OCI-LY1 (cell line): ENCODE results near the gene APLP2.
"Not testable (repeated sequence)": the region's sequence is repeated elsewhere in the genome, so short reads cannot be mapped to it uniquely, and the experiment has no call there.

Experiments used
- H2AFZ ChIP-seq: fragments of 200-600 bp; sonication (generic), shearing (Covaris generic); 2 replicates; pipeline ENCODE4 v1.6.0; 2014; ENCODE audit warnings: antibody characterized with exemption, mild to moderate bottlenecking, low read length
- H3F3A ChIP-seq: fragments of 200-600 bp; sonication (generic), shearing (Covaris generic); 2 replicates; pipeline ENCODE4 v1.6.0; 2014; ENCODE audit warnings: mild to moderate bottlenecking, antibody characterized with exemption, low read length, moderate library complexity; ENCODE audit not compliant: insufficient read depth
- H3K27ac ChIP-seq: fragments of 200-600 bp; sonication (generic); 2 replicates; pipeline ENCODE4 v1.5.1; 2014; ENCODE audit warnings: low read length, mixed run types, mild to moderate bottlenecking, low read depth; ENCODE audit not compliant: poor library complexity, severe bottlenecking
- H3K27me3 ChIP-seq: fragments of 200-600 bp; sonication (generic); 2 replicates; pipeline ENCODE4 v1.6.0; 2014; ENCODE audit warnings: antibody characterized with exemption, mild to moderate bottlenecking, low read length, moderate library complexity; ENCODE audit not compliant: insufficient read depth
- H3K36me3 ChIP-seq: fragments of 200-600 bp; sonication (generic); 2 replicates; pipeline ENCODE4 v1.6.1; 2014; ENCODE audit warnings: mild to moderate bottlenecking, antibody characterized with exemption, low read length, moderate library complexity, mixed read lengths; ENCODE audit not compliant: insufficient read depth
- H3K4me1 ChIP-seq: fragments of 200-600 bp; sonication (generic); 2 replicates; pipeline ENCODE4 v1.5.1; 2014; ENCODE audit warnings: mild to moderate bottlenecking, low read length, moderate library complexity; ENCODE audit not compliant: insufficient read depth, severe bottlenecking
- H3K4me2 ChIP-seq: fragments of 200-600 bp; sonication (generic), shearing (Covaris generic); 2 replicates; pipeline ENCODE4 v1.6.1; 2014; ENCODE audit warnings: low read length
- H3K4me3 ChIP-seq: fragments of 200-600 bp; sonication (generic); 2 replicates; pipeline ENCODE4 v1.5.1; 2014; ENCODE audit warnings: low read length, low read depth, mild to moderate bottlenecking, mixed read lengths; ENCODE audit not compliant: poor library complexity, severe bottlenecking
- H3K79me2 ChIP-seq: fragments of 200-600 bp; shearing (Covaris generic); 2 replicates; pipeline ENCODE4 v1.6.1; 2016; ENCODE audit warnings: mixed run types, low read length, mixed read lengths; ENCODE audit not compliant: insufficient read depth
- H3K9ac ChIP-seq: fragments of 200-600 bp; sonication (generic), shearing (Covaris generic); 2 replicates; pipeline ENCODE4 v1.6.1; 2014; ENCODE audit warnings: mild to moderate bottlenecking, low read length, mixed read lengths
- H3K9me2 ChIP-seq: fragments of 200-600 bp; sonication (generic), shearing (Covaris generic); 2 replicates; pipeline ENCODE4 v1.6.1; 2014; ENCODE audit warnings: low read depth, mild to moderate bottlenecking, low read length, mixed read lengths
- H3K9me3 ChIP-seq: fragments of 200-600 bp; shearing (Covaris generic); 2 replicates; pipeline ENCODE4 v1.6.1; 2014; ENCODE audit warnings: low read length, mixed read lengths
- H4K20me1 ChIP-seq: fragments of 200-600 bp; sonication (generic), shearing (Covaris generic); 2 replicates; pipeline ENCODE4 v1.6.0; 2016; ENCODE audit warnings: mild to moderate bottlenecking, low read length; ENCODE audit not compliant: insufficient read depth
- CTCF ChIP-seq: fragments of 200-600 bp; sonication (generic), shearing (Covaris generic); IDR thresholded peaks from 2 replicates; pipeline ENCODE4 v1.5.1; 2017; ENCODE audit warnings: mild to moderate bottlenecking, antibody characterized with exemption, low read length, moderate library complexity, mixed read lengths
- EZH2 ChIP-seq: fragments of 200-600 bp; sonication (generic), shearing (Covaris generic); IDR thresholded peaks from 2 replicates; pipeline ENCODE4 v1.8.0; 2017; ENCODE audit warnings: borderline replicate concordance, mixed run types, mild to moderate bottlenecking, antibody characterized with exemption, low read length, moderate library complexity, mixed read lengths

The APLP2 gene

GRCh38 chr11:130168105-130168504, 98.4 kb downstream of the APLP2 start:
- no peaks in the 10 kb centered on the region for H3K27me3 ChIP-seq
- H3K4me2 ChIP-seq: peak overlapping the region; percentile 79
- no peak overlapping the region for H2AFZ ChIP-seq
- H3K79me2 ChIP-seq: peaks cover 85% of the 10 kb centered on the region
- no peaks in the 10 kb centered on the region for H3K9me2 ChIP-seq
- peak overlapping the region; percentile 48; the same call in 1 of the 2 replicates for H3K9ac ChIP-seq
- peaks cover 97% of the 10 kb centered on the region for H3K4me1 ChIP-seq
- peaks cover 34% of the 10 kb centered on the region; the same call in 1 of the 2 replicates for H3K36me3 ChIP-seq
- no peaks in the 10 kb centered on the region for H4K20me1 ChIP-seq
- peak overlapping the region; percentile 98 for H3K27ac ChIP-seq
- TF ChIP-seq CTCF (no peak), EZH2 (no peak)
- H3K9me3 ChIP-seq: no peaks in the 10 kb centered on the region
- peak overlapping the region; percentile 46 for H3K4me3 ChIP-seq
- H3F3A ChIP-seq: peaks cover 9% of the 10 kb centered on the region

GRCh38 chr11:130170345-130170744, 100.7 kb downstream of the APLP2 start:
- no peak for TF ChIP-seq CTCF
- TF ChIP-seq EZH2: no peak
- H3K4me2 ChIP-seq: peak overlapping the region; percentile 55
- peak overlapping the region; percentile 36; the same call in 1 of the 2 replicates for H3K9ac ChIP-seq
- H3K4me1 ChIP-seq: peaks cover 78% of the 10 kb centered on the region
- H3F3A ChIP-seq: peaks cover 8% of the 10 kb centered on the region
- peak overlapping the region; percentile 42 for H3K4me3 ChIP-seq
- H3K9me3 ChIP-seq: peaks cover 6% of the 10 kb centered on the region
- no peak overlapping the region for H2AFZ ChIP-seq
- H3K9me2 ChIP-seq: no peaks in the 10 kb centered on the region
- H3K27me3 ChIP-seq: no peaks in the 10 kb centered on the region
- H3K36me3 ChIP-seq: peaks cover 39% of the 10 kb centered on the region
- H3K27ac ChIP-seq: peak overlapping the region; percentile 87
- H3K79me2 ChIP-seq: peaks cover 89% of the 10 kb centered on the region
- no peaks in the 10 kb centered on the region for H4K20me1 ChIP-seq

GRCh38 chr11:130171534-130171933, 101.8 kb downstream of the APLP2 start:
- Histone ChIP-seq H3F3A (no peaks in the 10 kb centered on the region), H3K36me3 (peaks cover 46% of the 10 kb centered on the region), H2AFZ (no peak overlapping the region), H3K4me1 (peaks cover 76% of the 10 kb centered on the region), H3K9me2 (no peaks in the 10 kb centered on the region), H3K27ac (peak overlapping the region; percentile 87), H3K4me2 (peak overlapping the region; percentile 55), H3K4me3 (peak overlapping the region; percentile 19), H3K9ac (peak overlapping the region; percentile 28; the same call in 1 of the 2 replicates), H3K79me2 (peaks cover 93% of the 10 kb centered on the region), H4K20me1 (no peaks in the 10 kb centered on the region), H3K9me3 (peaks cover 6% of the 10 kb centered on the region), H3K27me3 (no peaks in the 10 kb centered on the region)
- no peak for TF ChIP-seq CTCF

GRCh38 chr11:130172001-130172400, 102.3 kb downstream of the APLP2 start:
- H3K9me2 ChIP-seq, H3K9me3 ChIP-seq, H2AFZ ChIP-seq, H3K4me3 ChIP-seq, H4K20me1 ChIP-seq, H3K27me3 ChIP-seq, H3F3A ChIP-seq: not testable (repeated sequence)
- peaks cover 94% of the 10 kb centered on the region for H3K79me2 ChIP-seq
- H3K4me1 ChIP-seq: peaks cover 76% of the 10 kb centered on the region
- H3K4me2 ChIP-seq: peak overlapping the region; percentile 55
- peak overlapping the region; percentile 87 for H3K27ac ChIP-seq
- peak overlapping the region; percentile 28; the same call in 1 of the 2 replicates for H3K9ac ChIP-seq
- H3K36me3 ChIP-seq: peaks cover 46% of the 10 kb centered on the region
